Right renal cortex interstitium (tissue), 3 donors: ENCODE results near the gene F11R. TPM values are rescaled to one million over a fixed set of nuclear protein-coding genes. Genes with fewer than 3 reads are reported as not detected.
"Not testable (repeated sequence)": the region's sequence is repeated elsewhere in the genome, so short reads cannot be mapped to it uniquely, and the experiment has no call there.

Source experiments
- DNase-seq, 3 donors: peaks; one replicate each; pipeline ENCODE4 v3.0.0-alpha.2; 2013; ENCODE audit warnings: low read depth in 3 of 3, low spot score in 2 of 3
- polyA plus RNA-seq, 3 donors: library from polyadenylated mRNA; unstranded; fragments of 120-200 nt; gene quantifications; one replicate each; pipeline ENCODE4 v1.2.1, GENCODE V29; 2013; ENCODE audit not compliant: insufficient read length in 3 of 3

Gene F11R
- 100 to 1,000 TPM in 1 of 3 donors, 10 to 100 TPM in 2; 93.8 to 100 (median 93.9) TPM for polyA plus RNA-seq

- no peak for DNase-seq
Measured at GRCh38 chr1:161020509-161021164, at the start of gene F11R. Gene F11R, minus strand, starts transcription at chr1:161021152. Its CDS starts 79 bp downstream, at chr1:161021073.

DNA sequence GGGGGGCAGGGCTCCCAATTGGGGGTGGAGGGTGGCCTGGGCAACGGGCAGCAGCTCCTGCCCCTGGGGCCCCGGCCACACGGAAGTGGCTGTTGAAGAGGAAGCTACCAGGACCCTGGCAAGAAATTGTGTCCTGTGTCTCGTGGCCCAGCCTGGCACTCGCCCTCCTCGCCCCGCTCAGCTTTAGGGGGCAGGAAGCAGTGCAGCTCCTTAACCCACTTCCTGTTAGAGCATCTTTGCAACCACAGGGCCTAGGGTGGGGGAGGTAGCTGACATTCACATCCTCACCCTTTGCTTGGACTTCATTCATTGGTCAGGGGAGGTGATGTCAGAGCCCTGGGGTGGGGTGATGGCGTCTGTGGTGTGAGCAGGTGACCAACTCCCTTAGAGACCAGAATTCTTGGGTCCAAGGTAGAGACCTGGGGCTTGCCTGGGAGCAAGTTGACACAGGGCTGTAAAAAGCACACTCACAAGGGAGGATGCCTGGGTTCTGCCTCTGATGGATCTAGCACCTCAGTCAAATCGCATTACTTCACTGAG lies 48.8 kb upstream of the F11R start, which contains the start of gene ARHGAP30:
Gene ARHGAP30, minus strand, starts transcription at position 161 of the 540 bp plus-strand sequence. CDS start 267 bp downstream, outside the sequence.
- DNase-seq = no peak

DNA sequence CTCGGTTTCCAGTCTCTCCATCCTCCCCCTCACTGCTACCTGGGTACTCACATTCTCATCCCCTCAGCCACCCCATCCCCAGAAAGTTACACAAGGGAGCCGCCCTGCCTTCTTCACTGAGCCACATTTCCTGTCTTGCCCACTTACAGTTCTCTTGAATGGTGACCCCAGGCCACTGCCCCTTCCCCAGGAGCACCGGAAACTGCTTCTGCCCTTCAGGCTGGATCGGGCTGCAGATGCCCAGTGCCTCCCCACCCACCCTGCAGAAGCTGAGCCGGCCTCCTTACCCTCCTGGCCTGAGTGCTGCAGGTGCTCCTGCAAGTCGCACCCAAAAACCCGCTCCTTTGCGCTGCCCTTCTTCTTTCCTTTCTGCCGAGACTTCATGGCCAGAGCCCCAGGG lies 48.3 kb upstream of the F11R start:
- no peak for DNase-seq

GRCh38 chr1:161068306-161069234 lies 47.6 kb upstream of the F11R start:
- no peak for DNase-seq

GRCh38 chr1:161066694-161067093 lies 45.7 kb upstream of the F11R start:
- no peak for DNase-seq

DNA sequence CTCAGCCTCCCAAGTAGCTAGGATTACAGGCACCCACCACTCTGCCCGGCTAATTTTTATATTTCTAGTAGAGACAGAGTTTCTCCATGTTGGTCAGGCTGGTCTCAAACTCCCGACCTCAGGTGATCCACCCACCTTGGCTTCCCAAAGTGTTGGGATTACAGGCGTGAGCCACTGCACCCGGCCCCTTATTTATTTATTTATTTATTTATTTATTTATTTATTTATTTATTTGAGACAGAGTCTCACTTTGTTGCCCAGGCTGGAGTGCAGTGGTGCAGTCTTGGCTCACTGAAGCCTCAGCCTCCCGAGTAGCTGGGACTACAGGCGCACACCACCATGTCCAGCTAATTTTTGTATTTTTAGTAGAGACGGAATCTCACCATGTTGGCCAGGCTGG lies 44.7 kb upstream of the F11R start:
- DNase-seq = not testable (repeated sequence)

- DNase-seq = not testable (repeated sequence)
Measured at GRCh38 chr1:161063936-161064335, 43.0 kb upstream of the F11R start.

DNA sequence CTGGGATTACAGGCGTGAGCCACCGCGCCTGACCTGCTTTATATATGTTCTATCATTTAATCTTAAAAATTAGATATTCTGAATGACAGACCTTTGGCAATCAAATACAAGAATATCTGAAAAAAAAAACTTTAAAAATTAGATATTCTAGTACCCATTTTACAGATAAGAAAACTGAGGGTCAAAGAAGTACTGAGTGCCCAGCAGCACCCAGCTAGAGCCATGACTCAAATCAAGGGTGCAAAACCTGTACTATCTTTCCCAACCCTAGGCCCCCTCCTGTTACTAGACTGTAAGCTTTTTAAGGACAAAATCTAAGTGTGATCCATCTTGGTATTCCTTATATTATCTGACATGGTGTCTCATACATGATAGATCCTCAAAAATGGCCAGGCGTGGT lies 40.5 kb upstream of the F11R start:
- no peak for DNase-seq

GRCh38 chr1:161059293-161059692 lies 38.3 kb upstream of the F11R start:
- DNase-seq = no peak

- no peak for DNase-seq
Measured at GRCh38 chr1:161054805-161055204, 33.9 kb upstream of the F11R start.

- DNase-seq = no peak
Measured at GRCh38 chr1:161054232-161054631, 33.3 kb upstream of the F11R start.

GRCh38 chr1:161052899-161053298 lies 31.9 kb upstream of the F11R start:
- no peak for DNase-seq

- no peak for DNase-seq
Measured at GRCh38 chr1:161051219-161051618, 30.3 kb upstream of the F11R start.

GRCh38 chr1:161048949-161049722 lies 28.2 kb upstream of the F11R start:
- DNase-seq = no peak

DNA sequence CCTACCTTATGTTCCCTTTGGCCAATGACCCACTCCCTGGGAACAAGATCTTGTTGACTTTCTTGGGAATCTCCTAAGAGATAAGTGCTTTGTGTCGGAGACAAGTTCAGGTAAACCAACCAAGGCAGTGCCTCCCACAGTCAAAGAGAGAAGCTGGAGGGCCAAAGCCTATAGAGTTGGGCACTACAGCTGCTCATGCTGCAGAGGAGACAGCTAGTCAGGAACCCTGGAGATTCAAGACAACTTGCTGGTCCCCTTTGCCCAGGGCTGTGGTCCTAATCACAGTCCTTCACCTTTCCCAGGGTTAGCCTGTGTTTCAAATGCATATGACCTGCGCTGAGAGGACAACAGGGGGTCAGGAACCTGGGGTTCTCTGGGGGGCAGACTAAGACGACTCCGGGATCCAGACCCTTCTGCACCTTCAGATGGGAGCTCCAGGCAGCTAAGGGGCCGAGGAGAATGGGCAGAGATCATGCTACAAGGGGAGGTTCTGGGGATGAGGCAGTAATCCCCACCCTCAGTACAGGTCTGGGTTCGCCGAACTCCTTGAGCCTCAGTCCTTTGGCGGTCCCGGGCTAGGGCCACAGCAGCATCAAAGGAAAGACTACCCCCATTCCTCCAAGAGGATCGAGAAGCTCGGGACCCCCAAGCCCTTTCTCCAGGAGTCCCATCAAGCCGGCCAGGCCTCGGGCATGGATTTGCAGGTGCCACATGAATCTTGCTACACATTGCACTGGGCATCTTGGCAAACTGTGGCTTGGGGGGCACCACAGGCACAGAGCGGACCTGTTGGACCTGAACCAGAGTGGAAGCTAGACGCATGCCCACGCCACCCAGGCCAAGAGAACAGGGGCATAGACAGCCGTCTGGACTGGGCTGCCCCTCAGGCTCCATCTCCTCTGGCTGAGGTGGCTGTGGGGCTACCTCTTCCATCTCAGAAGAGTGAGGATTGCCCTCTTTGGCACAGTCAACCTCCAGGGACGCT lies 26.8 kb upstream of the F11R start:
- DNase-seq = no peak

DNA sequence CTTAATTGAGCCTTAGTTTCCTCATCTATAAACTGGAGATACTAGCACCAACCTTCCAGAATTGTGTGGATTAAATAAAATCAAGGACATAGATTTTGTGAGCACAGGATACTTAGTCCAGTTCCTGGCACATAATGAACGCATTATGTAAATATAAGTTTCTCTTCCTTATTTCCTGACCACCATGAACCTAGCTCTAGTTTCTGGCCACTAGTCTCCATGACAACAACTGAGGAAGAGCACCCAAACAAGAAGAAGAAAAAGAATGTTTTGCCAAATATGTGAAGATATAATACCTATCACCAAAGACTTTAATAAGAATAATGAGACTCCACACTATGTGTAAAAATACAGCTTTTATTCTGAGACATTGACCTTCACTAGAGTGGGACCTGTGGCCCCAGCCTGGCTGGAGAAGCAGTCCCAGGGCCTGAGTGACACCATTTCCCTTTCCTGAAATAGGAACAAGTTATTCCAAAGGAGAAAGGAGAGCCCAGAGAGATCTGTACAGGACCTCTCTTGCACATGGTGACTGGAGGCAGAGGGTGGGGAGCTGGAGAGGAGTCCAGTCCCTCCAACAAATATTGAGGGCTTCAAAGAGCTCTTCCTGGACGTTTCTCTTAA lies 25.8 kb upstream of the F11R start:
- DNase-seq = no peak

DNA sequence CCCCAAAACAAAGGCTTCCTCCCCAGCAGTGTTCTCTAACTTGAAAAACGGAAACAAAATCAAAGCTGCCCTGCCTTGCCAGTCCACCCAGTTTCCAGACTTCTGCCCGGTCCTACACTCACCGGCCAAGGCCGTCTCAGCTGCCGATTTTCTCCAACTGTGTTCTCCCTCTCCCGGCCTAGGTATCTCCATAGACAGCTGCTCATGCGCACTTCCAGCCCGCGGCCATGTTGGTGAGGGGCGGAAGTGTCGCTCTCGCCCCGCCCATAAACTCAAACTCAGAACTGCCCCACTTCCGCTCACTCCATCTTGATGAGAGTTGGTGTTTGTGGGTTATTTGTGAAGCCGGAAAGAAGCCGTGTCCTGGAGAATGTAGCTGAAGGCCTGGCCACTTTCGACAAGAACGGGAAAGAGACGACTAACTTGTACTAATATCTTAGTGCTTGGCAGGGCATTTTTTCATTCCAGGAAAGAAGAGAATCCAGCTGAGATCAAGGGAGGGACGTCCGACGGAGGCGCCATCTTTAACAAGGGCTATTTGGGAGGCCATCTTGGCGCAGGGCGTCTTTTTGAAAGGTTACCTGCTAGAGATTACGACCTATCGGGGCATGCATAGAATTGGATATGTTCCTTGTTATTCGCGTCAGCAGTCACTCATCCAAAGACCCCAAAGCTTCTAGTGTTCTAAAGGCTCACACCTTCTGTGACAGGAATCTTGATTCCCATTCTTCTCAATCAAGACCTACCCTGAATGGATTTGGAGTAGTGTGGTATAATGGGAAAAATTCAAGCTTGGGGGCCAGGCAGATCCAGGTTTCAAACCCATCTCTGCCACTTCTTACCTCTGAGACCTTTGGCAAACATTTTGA lies 25.0 kb upstream of the F11R start, which contains the start of gene USF1:
Gene USF1, minus strand, starts transcription at position 242 of the 869 bp plus-strand sequence. CDS start 2,702 bp downstream, outside the sequence.
- DNase-seq = peak; percentile 95 to 98 (median 97)
